Coronary artery (tissue), 2 donors: Measurements from ENCODE around the gene EHD4.

Experiments
- DNase-seq: peaks from one replicate; pipeline ENCODE4 v3.0.0-alpha.2; 2017; ENCODE audit warnings: low spot score
- H3K27ac ChIP-seq, 2 donors: fragments of 200-600 bp; sonication (generic); one replicate each; pipeline ENCODE4 v1.5.1; 2016 to 2019
- H3K4me3 ChIP-seq: fragments of 200-600 bp; sonication (generic); 2 replicates; pipeline ENCODE4 v1.5.1; 2016; ENCODE audit warnings: mild to moderate bottlenecking, moderate library complexity
- TF ChIP-seq, protein P1 (sequence below): fragments of 200-600 bp; sonication (generic); IDR thresholded peaks from one replicate; pipeline ENCODE4 v1.5.1; 2019; ENCODE audit warnings: antibody characterized with exemption

The EHD4 gene

GRCh38 chr15:41974041-41974440, 1.7 kb upstream of the EHD4 start:
- Histone ChIP-seq H3K4me3 (no peak overlapping the region), H3K27ac (no peak overlapping the region)
- TF ChIP-seq, protein P1, sequence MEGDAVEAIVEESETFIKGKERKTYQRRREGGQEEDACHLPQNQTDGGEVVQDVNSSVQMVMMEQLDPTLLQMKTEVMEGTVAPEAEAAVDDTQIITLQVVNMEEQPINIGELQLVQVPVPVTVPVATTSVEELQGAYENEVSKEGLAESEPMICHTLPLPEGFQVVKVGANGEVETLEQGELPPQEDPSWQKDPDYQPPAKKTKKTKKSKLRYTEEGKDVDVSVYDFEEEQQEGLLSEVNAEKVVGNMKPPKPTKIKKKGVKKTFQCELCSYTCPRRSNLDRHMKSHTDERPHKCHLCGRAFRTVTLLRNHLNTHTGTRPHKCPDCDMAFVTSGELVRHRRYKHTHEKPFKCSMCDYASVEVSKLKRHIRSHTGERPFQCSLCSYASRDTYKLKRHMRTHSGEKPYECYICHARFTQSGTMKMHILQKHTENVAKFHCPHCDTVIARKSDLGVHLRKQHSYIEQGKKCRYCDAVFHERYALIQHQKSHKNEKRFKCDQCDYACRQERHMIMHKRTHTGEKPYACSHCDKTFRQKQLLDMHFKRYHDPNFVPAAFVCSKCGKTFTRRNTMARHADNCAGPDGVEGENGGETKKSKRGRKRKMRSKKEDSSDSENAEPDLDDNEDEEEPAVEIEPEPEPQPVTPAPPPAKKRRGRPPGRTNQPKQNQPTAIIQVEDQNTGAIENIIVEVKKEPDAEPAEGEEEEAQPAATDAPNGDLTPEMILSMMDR: no peak
- DNase-seq: no peak

GRCh38 chr15:41971895-41972252, 483 bp downstream of the EHD4 start:
- peak overlapping the region; percentile 94 to 96 for H3K27ac ChIP-seq
- H3K4me3 ChIP-seq: peak overlapping the region; percentile 94
- TF ChIP-seq, protein P1: no peak
- DNase-seq: peak; percentile 76

GRCh38 chr15:41971089-41971894, 1.1 kb downstream of the EHD4 start:
- DNase-seq: peak; percentile 78
- TF ChIP-seq, protein P1: no peak
- Histone ChIP-seq H3K27ac (peak overlapping the region; percentile 94 to 96), H3K4me3 (peak overlapping the region; percentile 94)

- TF ChIP-seq, protein P1: no peak
- H3K27ac ChIP-seq: peak overlapping the region; percentile 94 to 96
- H3K4me3 ChIP-seq: peak overlapping the region; percentile 94
- peak; percentile 52 for DNase-seq
Observed at GRCh38 chr15:41970456-41970855, 1.9 kb downstream of the EHD4 start.

DNA sequence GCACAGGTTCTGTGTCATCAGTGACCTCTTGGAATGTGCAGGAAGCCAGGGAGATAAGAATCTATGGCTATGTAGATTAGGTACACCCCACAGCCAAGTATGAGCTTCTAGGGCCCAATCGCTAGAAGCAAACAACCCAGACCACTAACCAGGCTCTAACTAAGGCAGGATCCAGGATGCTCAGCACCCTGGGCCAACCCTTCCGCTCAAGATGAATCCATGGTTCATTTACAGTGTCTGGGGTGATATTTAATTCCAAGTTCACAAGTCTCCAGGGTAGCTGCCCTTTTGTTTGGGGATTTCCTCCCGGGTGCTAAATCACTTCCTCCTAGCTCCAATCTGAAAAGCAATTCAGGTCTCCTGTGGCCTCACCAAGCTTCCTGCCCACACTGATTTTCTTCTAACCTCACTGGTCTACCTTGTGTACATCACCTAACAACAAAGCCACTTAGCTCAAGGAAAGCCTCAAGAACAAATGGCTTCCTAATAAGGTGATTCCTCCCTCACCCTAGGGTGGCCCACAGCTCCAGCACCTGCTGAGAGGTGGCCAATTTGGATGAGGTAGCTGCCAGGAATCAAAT, 2.4 kb downstream of the EHD4 start:
- H3K27ac ChIP-seq: peak overlapping the region; percentile 94 to 96
- DNase-seq: peak; percentile 52
- H3K4me3 ChIP-seq: peak overlapping the region; percentile 94
- TF ChIP-seq, protein P1: no peak

DNA sequence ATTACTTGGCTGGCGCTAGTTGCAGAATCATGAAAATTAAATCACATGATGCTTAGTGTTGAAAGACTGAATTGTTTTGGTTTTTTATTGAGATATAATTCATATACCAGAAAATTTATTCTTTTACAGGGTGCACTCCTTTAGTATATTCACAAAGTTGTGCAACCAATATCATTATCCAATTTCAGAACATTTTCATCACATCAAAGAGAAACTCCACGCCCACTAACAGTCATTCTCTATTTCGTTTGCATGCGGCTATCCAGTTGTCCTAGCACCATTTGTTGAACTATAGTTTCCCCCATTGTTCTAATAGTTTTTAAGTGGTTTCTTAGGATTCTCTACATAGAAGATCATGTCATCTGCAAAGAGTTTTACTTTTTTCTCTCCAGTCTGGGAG, 3.7 kb downstream of the EHD4 start:
- H3K4me3 ChIP-seq: no peak overlapping the region
- TF ChIP-seq, protein P1: no peak
- no peak for DNase-seq
- H3K27ac ChIP-seq: no peak overlapping the region
